Measurements from ENCODE around the gene MCEMP1. TPM values are rescaled to one million over a fixed set of nuclear protein-coding genes. Genes with fewer than 3 reads are reported as not detected.

Gene MCEMP1
- total RNA-seq, 1 donor from 2014 or later = not detected

DNA sequence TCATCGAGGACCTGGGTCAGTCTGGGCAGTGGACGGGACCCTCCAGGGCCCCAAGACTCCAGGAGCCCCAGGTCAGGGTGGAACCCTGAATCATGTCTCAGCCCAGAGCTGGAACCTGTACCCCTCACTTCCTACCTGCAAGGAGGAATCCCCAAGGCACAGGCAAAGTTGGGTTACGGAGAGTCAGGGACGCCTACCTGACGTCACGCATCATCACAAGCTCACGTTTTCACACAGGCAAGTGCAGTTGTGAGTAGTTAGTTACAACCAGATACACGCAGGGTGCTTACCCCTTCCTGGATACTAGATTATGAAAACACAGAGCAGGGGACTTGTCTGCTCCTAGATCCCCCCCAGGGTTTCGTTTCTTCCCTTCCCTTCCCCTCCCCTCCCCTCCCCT lies 6.1 kb upstream of the MCEMP1 start:
- no peak overlapping the region for H3K4me3 ChIP-seq (ENCODE audit: insufficient read depth, low read depth, low read length)
- TF ChIP-seq, protein P1, sequence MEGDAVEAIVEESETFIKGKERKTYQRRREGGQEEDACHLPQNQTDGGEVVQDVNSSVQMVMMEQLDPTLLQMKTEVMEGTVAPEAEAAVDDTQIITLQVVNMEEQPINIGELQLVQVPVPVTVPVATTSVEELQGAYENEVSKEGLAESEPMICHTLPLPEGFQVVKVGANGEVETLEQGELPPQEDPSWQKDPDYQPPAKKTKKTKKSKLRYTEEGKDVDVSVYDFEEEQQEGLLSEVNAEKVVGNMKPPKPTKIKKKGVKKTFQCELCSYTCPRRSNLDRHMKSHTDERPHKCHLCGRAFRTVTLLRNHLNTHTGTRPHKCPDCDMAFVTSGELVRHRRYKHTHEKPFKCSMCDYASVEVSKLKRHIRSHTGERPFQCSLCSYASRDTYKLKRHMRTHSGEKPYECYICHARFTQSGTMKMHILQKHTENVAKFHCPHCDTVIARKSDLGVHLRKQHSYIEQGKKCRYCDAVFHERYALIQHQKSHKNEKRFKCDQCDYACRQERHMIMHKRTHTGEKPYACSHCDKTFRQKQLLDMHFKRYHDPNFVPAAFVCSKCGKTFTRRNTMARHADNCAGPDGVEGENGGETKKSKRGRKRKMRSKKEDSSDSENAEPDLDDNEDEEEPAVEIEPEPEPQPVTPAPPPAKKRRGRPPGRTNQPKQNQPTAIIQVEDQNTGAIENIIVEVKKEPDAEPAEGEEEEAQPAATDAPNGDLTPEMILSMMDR (IDR thresholded peaks at IDR 0.05; ENCODE audit: insufficient read depth, low read depth, low read length) = no peak
- no peak for TF ChIP-seq EZH2 (IDR thresholded peaks at IDR 0.05; ENCODE audit: insufficient read depth, low read length)
- H3K27me3 Mint-ChIP-seq (ENCODE audit: low read depth, unreplicated experiment) = peaks cover 68% of the 10 kb centered on the region
- H3K9ac ChIP-seq (ENCODE audit: low read length) = no peak overlapping the region
- H3K27me3 ChIP-seq (ENCODE audit: insufficient read depth, low read length) = peaks cover 4% of the 10 kb centered on the region
- H3K36me3 Mint-ChIP-seq (ENCODE audit: low read depth, unreplicated experiment) = peaks cover 2% of the 10 kb centered on the region
- H3K36me3 ChIP-seq (ENCODE audit: insufficient read depth, low read length) = no peaks in the 10 kb centered on the region
- no peak overlapping the region for H3K4me2 ChIP-seq (ENCODE audit: low read length)
- H4K20me1 ChIP-seq (ENCODE audit: insufficient read depth, low read length) = no peaks in the 10 kb centered on the region
- no peaks in the 10 kb centered on the region for H3K79me2 ChIP-seq (ENCODE audit: insufficient read depth, low read length)
- H3K9me3 ChIP-seq (ENCODE audit: insufficient read depth, low read depth, low read length) = no peaks in the 10 kb centered on the region
- H3K4me3 Mint-ChIP-seq (ENCODE audit: unreplicated experiment) = no peak overlapping the region
- no peaks in the 10 kb centered on the region for H3K4me1 ChIP-seq (ENCODE audit: insufficient read depth, low read length)
- no peak overlapping the region for H3K27ac ChIP-seq (ENCODE audit: low read depth, low read length)
- no peak overlapping the region for H2AFZ ChIP-seq (ENCODE audit: low read depth, low read length)
- H3K4me1 Mint-ChIP-seq (ENCODE audit: low read depth, unreplicated experiment) = no peaks in the 10 kb centered on the region
- H3K27ac Mint-ChIP-seq (ENCODE audit: unreplicated experiment) = no peak overlapping the region
- H3K9me3 Mint-ChIP-seq (ENCODE audit: unreplicated experiment) = peaks cover 16% of the 10 kb centered on the region
- FAIRE-seq (no peak), DNase-seq (ENCODE audit: low read depth) (no peak)

DNA sequence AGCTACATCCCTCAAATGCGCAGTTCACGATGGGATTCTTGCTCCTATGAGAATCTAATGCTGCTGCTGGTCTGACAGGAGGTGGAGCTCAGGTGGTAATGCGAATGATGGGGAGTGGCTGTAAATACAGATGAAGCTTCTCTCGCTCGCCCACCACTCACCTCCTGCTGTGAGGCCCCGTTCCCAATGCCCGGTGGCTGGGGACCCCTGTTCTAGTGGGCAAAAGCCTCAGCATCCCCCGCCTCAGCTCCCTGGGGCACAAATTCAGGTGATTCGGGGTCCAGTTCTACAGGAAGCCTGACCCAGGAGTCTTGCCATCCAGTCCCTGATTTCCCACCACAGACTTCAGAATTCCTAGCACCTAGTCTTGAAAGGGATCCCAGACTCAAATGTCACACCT lies 4.4 kb upstream of the MCEMP1 start:
- peaks cover 2% of the 10 kb centered on the region for H3K36me3 Mint-ChIP-seq (ENCODE audit: low read depth, unreplicated experiment)
- Histone ChIP-seq H3K4me1 (ENCODE audit: insufficient read depth, low read length) (no peaks in the 10 kb centered on the region), H3K27ac (ENCODE audit: low read depth, low read length) (no peak overlapping the region), H2AFZ (ENCODE audit: low read depth, low read length) (no peak overlapping the region), H3K9ac (ENCODE audit: low read length) (no peak overlapping the region), H3K4me3 (ENCODE audit: insufficient read depth, low read depth, low read length) (no peak overlapping the region), H3K27me3 (ENCODE audit: insufficient read depth, low read length) (peaks cover 6% of the 10 kb centered on the region), H3K9me3 (ENCODE audit: insufficient read depth, low read depth, low read length) (no peaks in the 10 kb centered on the region), H3K4me2 (ENCODE audit: low read length) (no peak overlapping the region), H3K79me2 (ENCODE audit: insufficient read depth, low read length) (no peaks in the 10 kb centered on the region), H3K36me3 (ENCODE audit: insufficient read depth, low read length) (no peaks in the 10 kb centered on the region), H4K20me1 (ENCODE audit: insufficient read depth, low read length) (no peaks in the 10 kb centered on the region)
- DNase-seq (ENCODE audit: low read depth) (no peak), FAIRE-seq (no peak)
- H3K9me3 Mint-ChIP-seq (ENCODE audit: unreplicated experiment) = peaks cover 14% of the 10 kb centered on the region
- no peak overlapping the region for H3K4me3 Mint-ChIP-seq (ENCODE audit: unreplicated experiment)
- H3K27me3 Mint-ChIP-seq (ENCODE audit: low read depth, unreplicated experiment) = peaks cover 77% of the 10 kb centered on the region
- no peak for TF ChIP-seq EZH2 (IDR thresholded peaks at IDR 0.05; ENCODE audit: insufficient read depth, low read length)
- TF ChIP-seq, protein P1 (IDR thresholded peaks at IDR 0.05; ENCODE audit: insufficient read depth, low read depth, low read length) = no peak
- no peak overlapping the region for H3K27ac Mint-ChIP-seq (ENCODE audit: unreplicated experiment)
- H3K4me1 Mint-ChIP-seq (ENCODE audit: low read depth, unreplicated experiment) = no peaks in the 10 kb centered on the region

DNA sequence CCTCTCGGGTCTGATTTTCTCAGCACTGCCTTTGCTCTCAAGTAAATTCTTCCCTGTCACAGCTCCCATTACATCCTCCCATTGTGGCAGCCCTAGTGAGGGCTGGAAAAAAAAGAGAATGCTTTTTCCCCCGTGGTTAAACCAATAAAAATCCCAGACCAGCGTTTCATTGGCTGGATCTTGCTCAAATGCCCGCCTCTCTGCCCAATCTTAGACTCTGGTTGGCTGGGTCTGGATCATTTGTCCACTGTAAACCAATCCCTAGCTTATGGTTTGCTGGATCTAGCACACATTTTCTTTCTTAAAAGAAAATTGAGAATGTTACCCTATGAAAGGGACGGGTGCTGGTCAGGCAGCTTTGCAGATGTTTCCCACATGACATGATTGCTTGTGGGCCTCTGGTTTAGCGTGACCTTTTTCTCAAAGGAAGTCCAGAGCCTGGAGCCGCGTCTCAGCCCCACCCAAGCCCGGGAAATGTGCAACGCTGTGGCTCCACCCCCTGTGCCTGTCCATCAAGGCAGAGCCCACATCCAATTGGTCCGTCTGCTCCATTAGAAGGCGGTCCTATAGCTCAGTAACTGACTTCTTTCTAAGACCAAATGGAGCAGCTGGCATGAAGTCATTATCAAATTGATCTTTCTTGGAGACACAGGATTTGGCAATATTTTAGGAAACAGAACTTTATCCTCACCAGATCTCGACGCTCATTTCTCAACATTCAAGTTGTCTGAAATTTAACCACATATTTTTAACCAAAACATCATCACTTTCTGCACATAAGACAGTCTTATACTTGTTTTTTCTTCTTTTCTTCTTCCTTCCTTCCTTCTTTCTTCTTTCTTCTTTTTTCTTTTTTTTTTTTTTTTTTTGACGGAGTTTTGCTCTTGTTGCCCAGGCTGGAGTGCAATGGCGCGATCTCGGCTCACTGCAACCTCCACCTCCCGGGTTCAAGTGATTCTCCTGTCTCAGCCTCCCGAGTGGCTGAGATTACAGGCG lies 2.6 kb upstream of the MCEMP1 start:
- DNase-seq (ENCODE audit: low read depth) (peak; percentile 22), FAIRE-seq (no peak)
- H3K36me3 ChIP-seq (ENCODE audit: insufficient read depth, low read length) = no peaks in the 10 kb centered on the region
- no peak overlapping the region for H3K4me3 Mint-ChIP-seq (ENCODE audit: unreplicated experiment)
- no peak overlapping the region for H3K9ac ChIP-seq (ENCODE audit: low read length)
- H3K27me3 ChIP-seq (ENCODE audit: insufficient read depth, low read length) = peaks cover 9% of the 10 kb centered on the region
- no peaks in the 10 kb centered on the region for H3K9me3 ChIP-seq (ENCODE audit: insufficient read depth, low read depth, low read length)
- H3K36me3 Mint-ChIP-seq (ENCODE audit: low read depth, unreplicated experiment) = peaks cover 2% of the 10 kb centered on the region
- no peaks in the 10 kb centered on the region for H3K4me1 Mint-ChIP-seq (ENCODE audit: low read depth, unreplicated experiment)
- H3K27ac Mint-ChIP-seq (ENCODE audit: unreplicated experiment) = no peak overlapping the region
- no peaks in the 10 kb centered on the region for H3K4me1 ChIP-seq (ENCODE audit: insufficient read depth, low read length)
- no peak overlapping the region for H3K27ac ChIP-seq (ENCODE audit: low read depth, low read length)
- H3K4me3 ChIP-seq (ENCODE audit: insufficient read depth, low read depth, low read length) = no peak overlapping the region
- H3K4me2 ChIP-seq (ENCODE audit: low read length) = peak overlapping the region; percentile 11
- H3K27me3 Mint-ChIP-seq (ENCODE audit: low read depth, unreplicated experiment) = peaks cover 74% of the 10 kb centered on the region
- H2AFZ ChIP-seq (ENCODE audit: low read depth, low read length) = peak overlapping the region; percentile 52
- H4K20me1 ChIP-seq (ENCODE audit: insufficient read depth, low read length) = no peaks in the 10 kb centered on the region
- no peak for TF ChIP-seq EZH2 (IDR thresholded peaks at IDR 0.05; ENCODE audit: insufficient read depth, low read length)
- TF ChIP-seq, protein P1 (IDR thresholded peaks at IDR 0.05; ENCODE audit: insufficient read depth, low read depth, low read length) = no peak
- peaks cover 12% of the 10 kb centered on the region for H3K9me3 Mint-ChIP-seq (ENCODE audit: unreplicated experiment)
- H3K79me2 ChIP-seq (ENCODE audit: insufficient read depth, low read length) = no peaks in the 10 kb centered on the region

Data from astrocyte (in vitro differentiated cells and primary cell).